Neural cell (in vitro differentiated cells): ENCODE results near the gene TRIAP1. TPM values are rescaled to one million over a fixed set of nuclear protein-coding genes. Genes with fewer than 3 reads are reported as not detected.
"Not testable (repeated sequence)": the region's sequence is repeated elsewhere in the genome, so short reads cannot be mapped to it uniquely, and the experiment has no call there.

Experiments
- H2AFZ ChIP-seq: fragments of 200-600, 300-800 bp; sonication (generic), shearing (Covaris generic); 2 replicates; pipeline ENCODE4 v1.6.0; 2014; ENCODE audit warnings: low read depth, mild to moderate bottlenecking, antibody characterized with exemption, low read length, moderate library complexity
- H3F3A ChIP-seq: fragments of 200-600 bp; shearing (Covaris generic); 2 replicates; pipeline ENCODE4 v1.6.1; 2016; ENCODE audit warnings: mild to moderate bottlenecking, moderate library complexity, mixed read lengths, antibody characterized with exemption, low read length; ENCODE audit not compliant: insufficient read depth, poor library complexity, severe bottlenecking
- H3K27ac ChIP-seq: fragments of 200-600, 300-800 bp; sonication (generic), shearing (Covaris generic); 2 replicates; pipeline ENCODE4 v1.5.1; 2014; ENCODE audit warnings: mild to moderate bottlenecking, low read length, moderate library complexity
- H3K27me3 ChIP-seq: fragments of 300-800, 200-600 bp; sonication (generic), shearing (Covaris generic); 2 replicates; pipeline ENCODE4 v1.6.0; 2014; ENCODE audit warnings: mild to moderate bottlenecking, low read depth, low read length, moderate library complexity; ENCODE audit not compliant: insufficient read depth
- H3K36me3 ChIP-seq: fragments of 300-800, 200-600 bp; sonication (generic), shearing (Covaris generic); 2 replicates; pipeline ENCODE4 v1.5.1; 2014; ENCODE audit warnings: mild to moderate bottlenecking, antibody characterized with exemption, low read length, moderate library complexity; ENCODE audit not compliant: insufficient read depth
- H3K4me2 ChIP-seq: fragments of 300-800, 200-600 bp; sonication (generic), shearing (Covaris generic); 2 replicates; pipeline ENCODE4 v1.6.0; 2014; ENCODE audit warnings: mild to moderate bottlenecking, low read length
- H3K4me3 ChIP-seq: fragments of 300-800, 200-600 bp; sonication (generic), shearing (Covaris generic); 2 replicates; pipeline ENCODE4 v1.5.1; 2014; ENCODE audit warnings: mild to moderate bottlenecking, low read length, moderate library complexity
- H3K79me2 ChIP-seq: fragments of 200-600 bp; shearing (Covaris generic); replicated peaks from 2 replicates; pipeline ENCODE4 v1.6.0; 2014; ENCODE audit warnings: mild to moderate bottlenecking, low read length, moderate library complexity; ENCODE audit not compliant: insufficient read depth
- H3K9ac ChIP-seq: fragments of 300-800, 200-600 bp; sonication (generic), shearing (Covaris generic); 2 replicates; pipeline ENCODE4 v1.6.1; 2016; ENCODE audit warnings: mild to moderate bottlenecking, low read length, mixed read lengths
- H3K9me2 ChIP-seq: fragments of 200-600 bp; shearing (Covaris generic); 2 replicates; pipeline ENCODE4 v1.6.1; 2016; ENCODE audit warnings: mild to moderate bottlenecking, low read length, mixed read lengths; ENCODE audit not compliant: insufficient read depth
- H3K9me3 ChIP-seq: fragments of 200-600, 300-800 bp; sonication (generic), shearing (Covaris generic); 2 replicates; pipeline ENCODE4 v1.6.1; 2016; ENCODE audit warnings: mild to moderate bottlenecking, mixed run types, low read length, moderate library complexity, mixed read lengths
- H4K20me1 ChIP-seq: fragments of 200-600 bp; shearing (Covaris generic); 2 replicates; pipeline ENCODE4 v1.6.1; 2016; ENCODE audit warnings: mild to moderate bottlenecking, mixed run types; ENCODE audit not compliant: insufficient read depth
- EP300 ChIP-seq: fragments of 450-650 bp; conservative IDR thresholded peaks from 2 replicates; pipeline ENCODE4 v1.6.1; 2014; ENCODE audit warnings: antibody characterized with exemption, mild to moderate bottlenecking, moderate library complexity; ENCODE audit not compliant: poor library complexity, severe bottlenecking
- EZH2 ChIP-seq: fragments of 200-600, 300-800 bp; shearing (Covaris generic), sonication (generic); IDR thresholded peaks from 2 replicates; pipeline ENCODE4 v1.6.1; 2014; ENCODE audit warnings: antibody characterized with exemption, low read length, borderline replicate concordance, mild to moderate bottlenecking; ENCODE audit not compliant: insufficient read depth, poor library complexity, severe bottlenecking
- MXI1 ChIP-seq: fragments of 450-650 bp; conservative IDR thresholded peaks from 2 replicates; pipeline ENCODE4 v1.6.1; 2014; ENCODE audit warnings: antibody characterized with exemption, mild to moderate bottlenecking; ENCODE audit not compliant: poor library complexity, severe bottlenecking
- POLR2AphosphoS5 ChIP-seq: IDR thresholded peaks from 2 replicates; pipeline ENCODE4 v1.6.1; 2012
- RAD21 ChIP-seq: fragments of 450-650 bp; conservative IDR thresholded peaks from 2 replicates; pipeline ENCODE4 v1.6.1; 2014; ENCODE audit warnings: antibody characterized with exemption, mild to moderate bottlenecking, moderate library complexity
- REST ChIP-seq: IDR thresholded peaks from 2 replicates; pipeline ENCODE4 v1.6.1; 2012; ENCODE audit warnings: borderline replicate concordance
- SMC3 ChIP-seq: fragments of 450-650 bp; conservative IDR thresholded peaks from 2 replicates; pipeline ENCODE4 v1.6.1; 2014; ENCODE audit warnings: antibody characterized with exemption, mild to moderate bottlenecking, moderate library complexity; ENCODE audit not compliant: poor library complexity
- TAF1 ChIP-seq: IDR thresholded peaks from 2 replicates; pipeline ENCODE4 v1.6.1; 2012; ENCODE audit warnings: low read depth
- polyA plus RNA-seq: library from polyadenylated mRNA; depleted of rRNA; stranded (reverse); fragments of >200 nt; gene quantifications from 2 replicates; pipeline ENCODE4 v1.2.3, GENCODE V29; 2014
- TF ChIP-seq, protein P1 (sequence below): fragments of 450-650 bp; IDR thresholded peaks from 2 replicates; pipeline ENCODE4 v1.5.1; 2014; ENCODE audit warnings: antibody characterized with exemption, mild to moderate bottlenecking, moderate library complexity; ENCODE audit not compliant: poor library complexity, severe bottlenecking

TRIAP1 gene
- polyA plus RNA-seq, 1 donor from 2014 or later = 40.7 TPM

- no peaks in the 10 kb centered on the region for H3K9me2 ChIP-seq
- peaks cover 9% of the 10 kb centered on the region for H3K79me2 ChIP-seq
- TF ChIP-seq, protein P1, sequence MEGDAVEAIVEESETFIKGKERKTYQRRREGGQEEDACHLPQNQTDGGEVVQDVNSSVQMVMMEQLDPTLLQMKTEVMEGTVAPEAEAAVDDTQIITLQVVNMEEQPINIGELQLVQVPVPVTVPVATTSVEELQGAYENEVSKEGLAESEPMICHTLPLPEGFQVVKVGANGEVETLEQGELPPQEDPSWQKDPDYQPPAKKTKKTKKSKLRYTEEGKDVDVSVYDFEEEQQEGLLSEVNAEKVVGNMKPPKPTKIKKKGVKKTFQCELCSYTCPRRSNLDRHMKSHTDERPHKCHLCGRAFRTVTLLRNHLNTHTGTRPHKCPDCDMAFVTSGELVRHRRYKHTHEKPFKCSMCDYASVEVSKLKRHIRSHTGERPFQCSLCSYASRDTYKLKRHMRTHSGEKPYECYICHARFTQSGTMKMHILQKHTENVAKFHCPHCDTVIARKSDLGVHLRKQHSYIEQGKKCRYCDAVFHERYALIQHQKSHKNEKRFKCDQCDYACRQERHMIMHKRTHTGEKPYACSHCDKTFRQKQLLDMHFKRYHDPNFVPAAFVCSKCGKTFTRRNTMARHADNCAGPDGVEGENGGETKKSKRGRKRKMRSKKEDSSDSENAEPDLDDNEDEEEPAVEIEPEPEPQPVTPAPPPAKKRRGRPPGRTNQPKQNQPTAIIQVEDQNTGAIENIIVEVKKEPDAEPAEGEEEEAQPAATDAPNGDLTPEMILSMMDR = peak; percentile 58
- no peak for TF ChIP-seq POLR2AphosphoS5
- no peak overlapping the region for H3K27ac ChIP-seq
- no peaks in the 10 kb centered on the region for H3F3A ChIP-seq
- no peak overlapping the region for H2AFZ ChIP-seq
- H3K4me2 ChIP-seq = no peak overlapping the region
- H3K4me3 ChIP-seq = no peak overlapping the region
- H3K9ac ChIP-seq = no peak overlapping the region
- no peaks in the 10 kb centered on the region for H3K9me3 ChIP-seq
- no peaks in the 10 kb centered on the region for H3K27me3 ChIP-seq
- H3K36me3 ChIP-seq = no peaks in the 10 kb centered on the region
- H4K20me1 ChIP-seq = no peaks in the 10 kb centered on the region
Observed at GRCh38 chr12:120453977-120454376, 7.8 kb upstream of the TRIAP1 start.

- H3K27ac ChIP-seq = no peak overlapping the region
- H3K27me3 ChIP-seq = no peaks in the 10 kb centered on the region
- H4K20me1 ChIP-seq = no peaks in the 10 kb centered on the region
- H3F3A ChIP-seq = no peaks in the 10 kb centered on the region
- no peak overlapping the region for H3K4me2 ChIP-seq
- H3K9me2 ChIP-seq = no peaks in the 10 kb centered on the region
- no peak overlapping the region for H2AFZ ChIP-seq
- H3K4me3 ChIP-seq = no peak overlapping the region
- no peaks in the 10 kb centered on the region for H3K9me3 ChIP-seq
- TF ChIP-seq MXI1 = no peak
- TF ChIP-seq TAF1 = no peak
- TF ChIP-seq EZH2 = no peak
- no peak for TF ChIP-seq EP300
- no peak for TF ChIP-seq REST
- TF ChIP-seq RAD21 = no peak
- TF ChIP-seq POLR2AphosphoS5 = no peak
- TF ChIP-seq, protein P1 = no peak
- no peak for TF ChIP-seq SMC3
- H3K79me2 ChIP-seq = peaks cover 11% of the 10 kb centered on the region
- H3K36me3 ChIP-seq = no peaks in the 10 kb centered on the region
- H3K9ac ChIP-seq = no peak overlapping the region
Observed at GRCh38 chr12:120453060-120453750, 7.0 kb upstream of the TRIAP1 start.

- H3K36me3 ChIP-seq, H2AFZ ChIP-seq, H3K9me2 ChIP-seq, H3F3A ChIP-seq, H3K4me2 ChIP-seq, H4K20me1 ChIP-seq, H3K9me3 ChIP-seq, H3K27me3 ChIP-seq, H3K27ac ChIP-seq, H3K4me3 ChIP-seq, H3K9ac ChIP-seq: not testable (repeated sequence)
- peaks cover 18% of the 10 kb centered on the region for H3K79me2 ChIP-seq
Observed at GRCh38 chr12:120452524-120452923, 6.3 kb upstream of the TRIAP1 start.
